OCI-LY7 (cell line): ENCODE measurements around the gene CGNL1.

Experiments
- EZH2phosphoT487 ChIP-seq: fragments of 200-600 bp; sonication (generic); IDR thresholded peaks from 2 replicates; pipeline ENCODE4 v1.6.1; 2018; ENCODE audit warnings: low read depth, borderline replicate concordance, mild to moderate bottlenecking, mixed run types, antibody characterized with exemption, low read length, moderate library complexity, mixed read lengths
- TF ChIP-seq, protein P1 (sequence below): fragments of 200-600 bp; sonication (generic); conservative IDR thresholded peaks from 2 replicates; pipeline ENCODE4 v1.5.1; 2014; ENCODE audit warnings: mild to moderate bottlenecking, antibody characterized with exemption, low read length, moderate library complexity, mixed read lengths

DNA sequence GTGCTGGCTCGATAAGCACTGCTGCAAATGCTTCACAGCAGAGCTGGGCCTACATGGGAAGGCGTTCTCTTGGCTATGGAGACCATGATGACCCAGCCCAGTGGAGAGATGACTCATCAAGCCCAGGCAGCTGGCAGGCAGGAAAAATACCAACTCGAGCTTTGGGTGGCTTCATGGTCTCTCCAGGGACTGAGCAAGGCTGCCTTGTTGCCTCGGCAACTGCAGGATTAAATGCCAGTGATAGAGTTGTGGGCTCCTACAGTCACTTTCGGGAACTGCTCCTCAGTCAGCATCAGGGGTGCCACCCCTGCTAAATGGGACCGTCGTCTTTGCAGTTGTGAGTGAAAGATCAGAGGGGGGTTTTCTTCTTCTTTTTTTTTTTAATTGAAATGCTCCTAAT lies 160.8 kb downstream of the CGNL1 start:
- TF ChIP-seq, protein P1, sequence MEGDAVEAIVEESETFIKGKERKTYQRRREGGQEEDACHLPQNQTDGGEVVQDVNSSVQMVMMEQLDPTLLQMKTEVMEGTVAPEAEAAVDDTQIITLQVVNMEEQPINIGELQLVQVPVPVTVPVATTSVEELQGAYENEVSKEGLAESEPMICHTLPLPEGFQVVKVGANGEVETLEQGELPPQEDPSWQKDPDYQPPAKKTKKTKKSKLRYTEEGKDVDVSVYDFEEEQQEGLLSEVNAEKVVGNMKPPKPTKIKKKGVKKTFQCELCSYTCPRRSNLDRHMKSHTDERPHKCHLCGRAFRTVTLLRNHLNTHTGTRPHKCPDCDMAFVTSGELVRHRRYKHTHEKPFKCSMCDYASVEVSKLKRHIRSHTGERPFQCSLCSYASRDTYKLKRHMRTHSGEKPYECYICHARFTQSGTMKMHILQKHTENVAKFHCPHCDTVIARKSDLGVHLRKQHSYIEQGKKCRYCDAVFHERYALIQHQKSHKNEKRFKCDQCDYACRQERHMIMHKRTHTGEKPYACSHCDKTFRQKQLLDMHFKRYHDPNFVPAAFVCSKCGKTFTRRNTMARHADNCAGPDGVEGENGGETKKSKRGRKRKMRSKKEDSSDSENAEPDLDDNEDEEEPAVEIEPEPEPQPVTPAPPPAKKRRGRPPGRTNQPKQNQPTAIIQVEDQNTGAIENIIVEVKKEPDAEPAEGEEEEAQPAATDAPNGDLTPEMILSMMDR = no peak
- no peak for TF ChIP-seq EZH2phosphoT487
